HG02840 (cell line): ENCODE data around the gene AHSG.
A peak's percentile ranks its signal among the peaks of the same experiment; 100 is the strongest.

Experiments used
- ATAC-seq: cut with Tn5 transposase; IDR thresholded peaks from one replicate; pipeline ENCODE4 v1.9.1; 2021; ENCODE audit warnings: mild to moderate bottlenecking, moderate library complexity, moderate number of reproducible peaks; ENCODE audit not compliant: unreplicated experiment, low FRiP score

Gene AHSG

GRCh38 chr3:186639778-186640472 is 27.1 kb downstream of the AHSG start, which contains the start of gene FETUB:
TSS of gene FETUB (plus strand) at chr3:186640399. CDS start at chr3:186640461, 62 bp downstream.
- no peak for ATAC-seq

- no peak for ATAC-seq
These were observed 27.6 kb downstream of the AHSG start for GRCh38 chr3:186640473-186640818.

- ATAC-seq: no peak
These were observed 28.1 kb downstream of the AHSG start for GRCh38 chr3:186640929-186641328.

GRCh38 chr3:186642014-186642413 is 29.2 kb downstream of the AHSG start:
- no peak for ATAC-seq

GRCh38 chr3:186643493-186643892 is 30.6 kb downstream of the AHSG start:
- no peak for ATAC-seq

- ATAC-seq: no peak
These were observed 31.8 kb downstream of the AHSG start for GRCh38 chr3:186644683-186645082.

GRCh38 chr3:186646106-186646505 is 33.2 kb downstream of the AHSG start:
- ATAC-seq: no peak

GRCh38 chr3:186646841-186647240 is 34.0 kb downstream of the AHSG start:
- ATAC-seq: no peak

GRCh38 chr3:186648851-186649250 is 36.0 kb downstream of the AHSG start:
- ATAC-seq: no peak

GRCh38 chr3:186651678-186652215 is 38.9 kb downstream of the AHSG start:
- ATAC-seq: no peak

GRCh38 chr3:186653080-186653707 is 40.3 kb downstream of the AHSG start:
- ATAC-seq: peak; percentile 91

GRCh38 chr3:186653984-186654383 is 41.1 kb downstream of the AHSG start:
- no peak for ATAC-seq

GRCh38 chr3:186663361-186664118 is 50.7 kb downstream of the AHSG start:
- no peak for ATAC-seq

GRCh38 chr3:186664119-186664495 is 51.2 kb downstream of the AHSG start:
- ATAC-seq: no peak

GRCh38 chr3:186664506-186664905 is 51.6 kb downstream of the AHSG start:
- ATAC-seq: no peak

- ATAC-seq: no peak
These were observed 52.8 kb downstream of the AHSG start, which contains the start of gene HRG for GRCh38 chr3:186665625-186666188. TSS of gene HRG (plus strand) at chr3:186666014. CDS start at chr3:186666032, 18 bp downstream.

- no peak for ATAC-seq
These were observed 55.6 kb downstream of the AHSG start for GRCh38 chr3:186668426-186668825.

- no peak for ATAC-seq
These were observed 56.7 kb downstream of the AHSG start for GRCh38 chr3:186669378-186670084.

- no peak for ATAC-seq
These were observed 57.3 kb downstream of the AHSG start for GRCh38 chr3:186670155-186670554.
